Fibroblast of peridontal ligament (primary cell): Measurements from ENCODE around the gene SSBP4.

Source experiments
- DNase-seq: peaks from one replicate; pipeline ENCODE4 v3.0.0-alpha.2; 2010; ENCODE audit errors: extremely low read depth

The SSBP4 gene

GRCh38 chr19:18420930-18421329, 1.7 kb downstream of the SSBP4 start:
- no peak for DNase-seq

- DNase-seq, result no peak
These were observed 2.3 kb downstream of the SSBP4 start for GRCh38 chr19:18421371-18421959.

DNA sequence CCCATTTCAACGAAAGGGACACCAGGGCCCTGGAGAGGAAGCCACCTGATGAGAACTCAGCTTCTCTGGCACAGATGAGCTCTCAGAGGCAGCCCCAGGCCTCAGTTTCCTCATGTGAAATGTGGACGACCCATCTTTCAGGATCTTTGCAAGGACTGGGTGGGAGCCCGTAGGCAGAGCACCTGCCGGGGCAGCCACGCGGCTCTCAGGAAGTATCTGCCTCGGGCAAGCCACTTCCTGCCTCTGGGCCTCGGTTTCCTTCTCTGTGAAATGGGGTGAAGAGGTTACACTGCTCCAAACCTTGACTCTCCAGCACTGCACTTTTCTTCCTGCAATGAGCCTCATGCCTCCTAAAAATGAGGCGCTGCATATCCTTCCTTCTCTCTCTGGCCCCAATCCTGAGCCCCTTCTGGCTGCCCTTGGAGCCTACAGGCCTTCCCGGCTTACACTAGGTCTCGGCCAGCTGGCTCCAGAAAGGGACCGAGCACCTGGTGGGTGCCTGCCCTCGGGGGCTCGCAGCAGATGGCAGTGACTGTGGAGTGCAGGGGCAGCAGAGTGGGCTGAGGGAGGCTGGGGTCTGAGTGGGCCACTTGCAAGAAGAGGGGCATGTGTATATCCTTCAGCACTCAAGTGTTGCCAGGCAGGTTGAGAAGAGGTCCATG, 3.5 kb downstream of the SSBP4 start:
- no peak for DNase-seq

GRCh38 chr19:18423258-18424020, 4.2 kb downstream of the SSBP4 start:
- DNase-seq, result no peak

DNA sequence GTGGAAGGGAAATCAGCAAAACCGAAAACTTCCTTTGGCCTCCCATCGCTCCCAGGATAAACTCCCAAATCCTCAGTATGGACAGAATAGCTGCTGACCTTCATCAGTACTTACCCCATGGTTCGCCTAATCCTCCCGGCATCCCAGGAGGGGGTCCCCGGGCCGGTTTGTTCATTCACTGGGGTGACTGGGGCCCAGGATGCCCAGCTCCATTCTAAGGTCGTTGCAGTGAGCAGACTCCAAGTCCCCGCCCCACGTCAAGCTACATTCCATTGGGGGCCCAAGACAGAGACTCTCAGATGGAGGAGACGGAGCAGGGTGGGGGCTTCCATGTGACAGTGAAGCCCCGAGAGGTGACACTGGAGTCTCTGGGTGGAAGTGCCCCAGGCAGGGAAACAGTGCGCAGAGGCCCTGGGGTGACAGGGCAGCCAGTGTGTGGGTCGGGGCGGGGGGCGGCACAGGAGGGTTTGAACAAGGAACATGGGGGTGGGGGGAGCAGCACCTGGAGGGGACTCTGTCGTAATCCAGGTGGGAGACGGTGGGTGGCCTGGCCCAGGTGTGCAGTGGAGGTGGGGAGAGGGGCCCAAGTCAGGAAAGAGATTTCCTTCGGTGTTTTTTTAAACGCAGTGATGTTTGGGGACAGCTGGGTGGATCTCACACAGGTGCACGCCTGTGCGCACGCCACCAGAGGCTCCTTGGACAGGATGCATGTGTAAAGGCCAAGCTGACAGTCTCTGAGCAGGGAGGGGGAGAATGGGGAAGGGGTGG, 5.1 kb downstream of the SSBP4 start:
- no peak for DNase-seq

- no peak for DNase-seq
These were observed 5.8 kb downstream of the SSBP4 start for GRCh38 chr19:18424890-18425514.

GRCh38 chr19:18425515-18426415, 6.6 kb downstream of the SSBP4 start:
- peak; percentile 59 for DNase-seq

DNA sequence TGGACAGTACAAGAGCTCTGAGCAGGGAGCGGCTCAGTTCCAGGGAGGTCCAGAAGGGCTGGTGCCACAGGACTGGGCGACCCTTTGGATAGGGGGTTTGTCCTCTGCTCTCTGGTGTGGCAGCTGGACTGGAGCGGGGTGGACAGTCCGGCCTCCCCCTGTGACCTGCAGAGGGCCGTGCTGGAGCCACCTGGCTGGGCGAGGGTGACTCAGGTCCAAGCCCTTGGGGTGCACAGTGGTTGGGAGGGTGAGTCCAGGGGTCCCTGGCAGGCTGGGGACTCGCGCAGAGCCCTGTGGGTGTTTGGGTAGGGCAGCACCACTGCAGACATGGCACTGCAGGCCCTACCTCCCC, 7.2 kb downstream of the SSBP4 start:
- DNase-seq, result no peak

- no peak for DNase-seq
These were observed 8.0 kb downstream of the SSBP4 start for GRCh38 chr19:18427080-18427742.

DNA sequence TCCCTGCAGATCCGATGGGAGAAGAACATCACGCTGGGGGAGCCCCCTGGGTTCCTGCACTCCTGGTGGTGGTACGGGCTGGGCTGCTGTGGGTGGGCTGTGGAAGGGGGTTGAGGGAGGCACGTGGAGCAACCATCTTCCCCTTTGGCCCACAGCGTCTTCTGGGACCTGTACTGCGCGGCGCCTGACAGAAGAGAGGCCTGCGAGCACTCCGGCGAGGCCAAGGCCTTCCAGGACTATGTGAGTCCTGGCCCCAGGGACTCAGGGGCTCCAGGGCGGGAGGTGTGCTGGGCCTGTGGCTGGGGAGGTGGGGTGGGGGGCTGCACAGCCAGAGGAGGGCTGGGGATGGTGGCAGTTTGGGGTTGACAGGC, 8.5 kb downstream of the SSBP4 start:
- no peak for DNase-seq

DNA sequence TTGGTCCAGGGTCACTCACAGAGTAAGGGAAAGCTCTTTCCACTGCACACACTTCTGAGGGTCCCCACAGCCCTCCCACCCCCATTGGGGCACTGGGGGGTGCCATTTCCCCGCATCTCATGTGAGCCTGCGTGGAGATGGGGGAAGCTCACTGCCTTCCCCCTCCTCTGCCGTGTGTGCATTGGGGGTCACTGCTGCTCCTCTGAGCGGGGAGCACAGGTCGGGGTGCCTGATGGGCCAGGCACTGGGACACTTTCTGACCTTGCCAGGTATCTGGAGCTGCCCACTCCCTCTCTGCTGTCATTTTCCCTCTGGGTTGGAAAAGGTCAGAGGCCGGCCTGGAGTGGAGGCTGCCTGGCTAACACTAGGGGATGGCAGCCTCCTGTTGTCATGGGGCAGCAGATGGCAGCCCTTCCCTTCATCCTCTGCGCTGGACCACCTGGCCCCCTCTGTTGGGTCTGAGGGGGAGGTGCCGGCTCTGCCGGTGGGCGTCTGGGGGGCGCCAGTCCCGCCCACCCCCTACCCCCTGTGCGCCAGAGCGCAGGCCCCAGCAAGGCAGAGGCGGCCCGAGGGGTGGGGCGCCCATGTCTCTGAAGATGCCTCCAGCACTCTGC, 9.1 kb downstream of the SSBP4 start:
- no peak for DNase-seq

GRCh38 chr19:18428787-18429674, 9.8 kb downstream of the SSBP4 start:
- DNase-seq, result peak; percentile 68

- no peak for DNase-seq
These were observed 10.7 kb downstream of the SSBP4 start for GRCh38 chr19:18429717-18430416.

- no peak for DNase-seq
These were observed 11.4 kb downstream of the SSBP4 start for GRCh38 chr19:18430417-18431144.

- no peak for DNase-seq
These were observed 12.4 kb downstream of the SSBP4 start for GRCh38 chr19:18431351-18432197.

DNA sequence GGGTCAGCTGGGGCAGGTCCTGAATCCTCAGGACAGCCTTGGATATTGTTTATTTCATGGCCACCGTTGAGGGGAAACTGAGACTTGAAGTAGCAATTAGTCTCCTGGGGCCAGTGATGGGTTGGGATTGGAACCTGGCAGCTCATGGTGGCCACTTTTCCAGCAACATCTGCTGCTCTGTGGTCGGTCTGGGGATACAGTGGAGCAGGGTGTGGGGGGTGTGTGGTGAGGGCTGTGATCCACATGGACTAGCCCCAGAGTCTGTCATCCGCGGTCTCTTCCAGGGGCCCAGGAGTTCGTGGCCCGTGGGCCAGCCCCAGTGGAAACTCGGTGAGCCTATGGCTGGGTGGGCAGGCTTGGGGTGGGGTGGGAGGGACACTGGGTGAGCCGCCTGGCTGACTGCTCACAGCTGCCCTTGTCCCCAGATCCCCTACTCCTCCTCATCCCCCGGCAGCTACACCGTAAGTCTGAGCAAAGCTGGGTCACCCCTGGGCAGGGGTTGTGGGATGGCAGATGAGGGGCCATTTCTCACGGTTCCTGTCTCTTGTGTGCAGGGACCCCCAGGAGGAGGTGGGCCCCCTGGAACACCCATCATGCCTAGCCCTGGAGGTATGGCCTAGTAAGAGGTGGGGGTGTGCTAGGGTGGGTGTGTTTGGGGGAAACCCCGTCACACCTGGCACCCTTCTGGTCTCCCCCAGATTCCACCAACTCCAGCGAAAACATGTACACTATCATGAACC, 13.2 kb downstream of the SSBP4 start:
- no peak for DNase-seq
